Psoas muscle (tissue), 8 donors: Measurements from ENCODE around the gene ARHGEF4. TPM values are rescaled to one million over a fixed set of nuclear protein-coding genes. Genes with fewer than 3 reads are reported as not detected.

Experiments
- ATAC-seq, 4 donors: fragments of 200-7000 bp; cut with Tn5 transposase; one replicate each; pipeline ENCODE4 v1.9.1; 2020; ENCODE audit warnings: moderate library complexity in 3 of 4, mild to moderate bottlenecking in 2 of 4
- DNase-seq, 2 donors: peaks; one replicate each; pipeline ENCODE4 v3.0.0-alpha.2; 2020
- H3K27ac ChIP-seq: fragments of 200-600 bp; one replicate; pipeline ENCODE4 v1.8.0; 2022
- H3K27me3 ChIP-seq, 3 donors: fragments of 200-600 bp in 1 of 3; one replicate each; pipeline versions ENCODE4 v1.6.1 to v1.8.0; 2013 to 2022; ENCODE audit warnings: low read length in 2 of 3, mild to moderate bottlenecking in 2 of 3, moderate library complexity in 1 of 3; ENCODE audit not compliant: insufficient read depth in 3 of 3
- H3K36me3 ChIP-seq, 2 donors: fragments of 200-600 bp in 1 of 2; one replicate each; pipeline versions ENCODE4 v1.6.1 to v1.8.0; 2013 to 2022; ENCODE audit warnings: low read depth in 1 of 2, mild to moderate bottlenecking in 1 of 2, moderate library complexity in 1 of 2; ENCODE audit not compliant: insufficient read depth in 1 of 2
- H3K4me1 ChIP-seq: fragments of 200-600 bp; one replicate; pipeline ENCODE4 v1.8.0; 2022
- H3K4me3 ChIP-seq: fragments of 200-600 bp; one replicate; pipeline ENCODE4 v1.8.0; 2022; ENCODE audit warnings: mild to moderate bottlenecking
- H3K9me3 ChIP-seq: fragments of 200-600 bp; one replicate; pipeline ENCODE4 v1.8.0; 2022
- CTCF ChIP-seq: fragments of 200-600 bp; IDR thresholded peaks from one replicate; pipeline ENCODE4 v1.8.0; 2022; ENCODE audit warnings: antibody characterized with exemption
- WGBS, 3 donors: extraction: QIAGEN DNeasy Blood & Tissue Kit; methylation state at CpG; one replicate each; pipeline versions ENCODE4 v1.1.6 to v1.1.7; 2013; 5-methylcytosine and 5-hydroxymethylcytosine counted together
- intact Hi-C, 2 donors: fragments of 100-400 bp; cut with DNase I; formaldehyde crosslinking; loops; one replicate each; pipeline versions ENCODE4 v1.11.0 to v1.14.2; 2022
- polyA plus RNA-seq, 3 donors: library from polyadenylated mRNA; stranded (reverse); fragments of 200-250 nt; gene quantifications; one replicate each; pipeline ENCODE4 v1.2.3, GENCODE V29; 2013
- total RNA-seq, 4 donors: library from RNA; stranded (reverse); fragmentation: NEBNext Ultra II Directional in 2 of 4; extraction: Animal tissue kit (Norgen Biotek cat#: 25700) in 2 of 4; gene quantifications; one replicate each; pipeline versions ENCODE4 v1.2.1 to v1.2.4, GENCODE V29; 2021 to 2023
- donor health status: healthy with polysubstance abuse.
- donor health status: DM: no; HTN: no; CAD: no; lungs with moderate emphysema.
- donor health status: Bipolar disorder and iron deficiency.
- donor health status: healthy.
- donor health status: DM: yes; HTN: yes; CAD: no.
- donor health status: DM: no; HTN: no; CAD: no.
- donor health status: DM: no; HTN: no; CAD: no.
- donor health status: DM: yes; HTN: yes; CAD: no.

Gene ARHGEF4
- total and polyA plus RNA-seq, 7 donors: 0.63 to 6.9 (median 3.7) TPM

GRCh38 chr2:131049150-131049718 is 212.5 kb downstream of the ARHGEF4 start:
- peaks cover 32% of the 10 kb centered on the region for H3K4me1 ChIP-seq
- DNase-seq: no peak
- 79 to 90% (median 84%) methylated on average over 7 of the region's 7 CpGs for WGBS, 3 donors
- H3K36me3 ChIP-seq: peaks cover 12 to 79% of the 10 kb centered on the region in 2 donors
- intact Hi-C loops: no loop called here
- H3K27me3 ChIP-seq: no peaks in the 10 kb centered on the region
- no peak overlapping the region for H3K4me3 ChIP-seq
- H3K27ac ChIP-seq: no peak overlapping the region
- no peaks in the 10 kb centered on the region for H3K9me3 ChIP-seq
- ATAC-seq: no peak
- no peak for TF ChIP-seq CTCF

GRCh38 chr2:131050896-131051295 is 214.2 kb downstream of the ARHGEF4 start:
- H3K27me3 ChIP-seq: no peaks in the 10 kb centered on the region
- H3K4me3 ChIP-seq: no peak overlapping the region
- H3K27ac ChIP-seq: no peak overlapping the region
- DNase-seq: no peak
- 75 to 95% (median 84%) methylated on average over 8 of the region's 8 CpGs for WGBS, 3 donors
- H3K36me3 ChIP-seq: peaks cover 15 to 84% of the 10 kb centered on the region in 2 donors
- intact Hi-C loops: no loop called here
- no peak for TF ChIP-seq CTCF
- no peak for ATAC-seq
- peaks cover 37% of the 10 kb centered on the region for H3K4me1 ChIP-seq
- no peaks in the 10 kb centered on the region for H3K9me3 ChIP-seq

GRCh38 chr2:131052741-131053263 is 216.1 kb downstream of the ARHGEF4 start:
- no peak for TF ChIP-seq CTCF
- whole genome bisulfite sequencing, 3 donors: 92 to 96% (median 93%) methylated on average over 8 of the region's 8 CpGs
- H3K27ac ChIP-seq: no peak overlapping the region
- ATAC-seq (no peak), DNase-seq (no peak)
- no peaks in the 10 kb centered on the region for H3K9me3 ChIP-seq
- peaks cover 15 to 73% of the 10 kb centered on the region in 2 donors for H3K36me3 ChIP-seq
- intact Hi-C loops: no loop called here
- no peaks in the 10 kb centered on the region for H3K27me3 ChIP-seq
- no peak overlapping the region for H3K4me3 ChIP-seq
- peaks cover 37% of the 10 kb centered on the region for H3K4me1 ChIP-seq

GRCh38 chr2:131054488-131054887 is 217.8 kb downstream of the ARHGEF4 start:
- Histone ChIP-seq H3K9me3 (no peaks in the 10 kb centered on the region), H3K4me1 (peaks cover 42% of the 10 kb centered on the region), H3K27me3 (no peaks in the 10 kb centered on the region), H3K4me3 (no peak overlapping the region), H3K36me3 (peaks cover 15 to 58% of the 10 kb centered on the region in 2 donors), H3K27ac (no peak overlapping the region)
- ATAC-seq (no peak), DNase-seq (no peak)
- WGBS, 3 donors: 68 to 79% (median 74%) methylated on average over 7 of the region's 7 CpGs
- no peak for TF ChIP-seq CTCF
- intact Hi-C loops: no loop called here
